GM19467 (cell line): ENCODE measurements around the gene GNAO1.

Experiments
- ATAC-seq: cut with Tn5 transposase; IDR thresholded peaks from one replicate; pipeline ENCODE4 v1.9.1; 2021; ENCODE audit warnings: mild to moderate bottlenecking, moderate library complexity; ENCODE audit not compliant: unreplicated experiment

GNAO1 gene

DNA sequence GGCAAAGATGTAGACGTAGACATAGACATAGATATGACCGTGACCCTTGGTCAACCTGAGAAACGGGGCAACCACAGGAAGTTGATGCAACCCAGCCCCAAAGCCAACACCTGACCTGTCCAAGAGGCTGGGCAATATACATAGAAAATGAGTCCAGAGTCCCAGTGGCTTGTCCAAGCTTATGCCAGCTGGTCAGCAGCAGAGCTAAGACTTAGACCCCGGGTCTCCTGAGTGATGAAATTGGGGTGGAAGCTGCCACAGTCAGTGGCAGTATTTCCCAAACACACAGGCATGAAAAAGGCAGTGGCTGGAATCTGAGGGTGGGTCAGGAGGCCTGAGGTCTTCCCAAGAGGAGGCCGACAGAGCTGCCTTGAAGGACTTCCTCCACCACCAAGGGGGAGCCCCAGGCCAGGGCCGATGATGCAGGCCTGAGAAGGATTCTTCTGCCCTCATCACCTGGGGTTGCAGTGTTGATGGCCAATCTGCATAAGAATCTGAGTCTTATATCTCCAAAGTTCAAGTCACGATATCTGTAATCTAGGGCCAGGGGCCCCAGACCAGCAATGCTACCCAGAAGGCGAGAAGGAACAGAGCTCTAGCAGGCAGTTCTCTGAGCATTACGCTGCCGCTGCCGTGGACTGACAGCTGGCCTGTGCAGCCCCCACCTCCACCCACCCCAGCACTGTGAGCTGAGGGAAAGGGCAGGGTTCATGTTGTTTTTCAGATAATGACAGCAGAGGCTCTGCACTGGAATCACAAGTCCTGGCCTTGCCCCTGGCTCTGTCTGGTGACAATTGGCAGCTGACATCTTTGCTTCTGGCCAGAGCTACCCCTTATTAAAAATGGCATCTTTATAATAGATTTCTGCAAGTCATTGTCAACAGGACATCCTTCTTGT lies 72.7 kb downstream of the GNAO1 start:
- ATAC-seq = no peak

DNA sequence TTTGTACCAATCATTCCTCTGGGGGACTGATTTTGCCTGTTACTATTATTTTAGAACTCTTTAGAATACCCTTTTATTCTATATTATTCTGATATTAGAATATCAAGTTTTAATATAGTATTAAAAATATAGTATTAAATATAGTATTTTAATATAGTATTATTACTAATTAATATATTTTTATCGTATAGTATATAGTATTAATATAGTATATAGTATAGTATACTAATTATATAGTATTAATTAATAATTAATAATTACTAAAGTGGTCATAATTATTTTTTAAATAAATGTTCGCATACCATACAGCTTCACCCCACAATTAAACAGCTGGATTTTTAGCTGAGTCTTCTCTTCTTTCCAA lies 73.3 kb downstream of the GNAO1 start:
- no peak for ATAC-seq

DNA sequence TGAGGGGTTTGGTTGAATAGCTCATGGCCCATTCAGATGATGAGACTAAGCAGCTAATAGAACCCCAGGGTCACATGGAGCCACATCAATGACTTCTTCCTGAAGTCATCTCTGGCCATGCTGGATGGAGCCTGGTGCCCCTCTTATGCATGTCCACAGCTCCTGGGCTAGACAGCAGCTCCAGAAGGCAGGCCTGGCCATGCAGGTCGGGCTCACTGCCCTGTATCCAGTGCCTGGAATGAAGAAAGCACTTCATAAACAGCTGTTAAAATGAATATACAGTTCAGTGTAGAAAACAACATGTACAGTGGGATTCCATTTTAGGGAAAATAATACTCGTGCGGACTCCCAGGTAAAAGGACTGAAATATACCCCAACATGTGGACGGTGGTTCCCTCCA lies 73.9 kb downstream of the GNAO1 start:
- ATAC-seq = no peak

GRCh38 chr16:56265746-56266145 lies 74.5 kb downstream of the GNAO1 start:
- no peak for ATAC-seq

GRCh38 chr16:56266641-56267607 lies 75.6 kb downstream of the GNAO1 start:
- ATAC-seq = no peak

GRCh38 chr16:56267888-56268287 lies 76.6 kb downstream of the GNAO1 start:
- ATAC-seq = no peak

- no peak for ATAC-seq
These were observed 77.5 kb downstream of the GNAO1 start for GRCh38 chr16:56268799-56269198.

DNA sequence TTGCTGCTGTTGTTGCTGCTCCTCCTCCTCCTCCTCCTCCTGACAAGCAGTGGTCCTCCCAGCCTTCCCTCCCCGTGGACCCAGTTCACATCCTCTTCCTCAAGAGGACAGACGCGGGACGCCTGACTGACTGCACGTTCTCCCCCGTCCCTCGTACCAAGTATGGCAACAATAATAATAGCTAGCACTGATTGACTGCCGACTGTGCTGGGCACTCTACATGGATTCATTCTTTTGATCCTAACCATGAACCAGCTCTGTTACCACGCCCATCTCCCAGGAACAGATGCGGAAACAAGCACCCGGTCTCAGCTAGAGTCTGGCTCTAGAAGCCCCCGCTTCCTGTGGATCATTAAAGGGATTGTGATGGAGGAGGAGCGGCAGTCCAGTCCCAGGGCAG lies 78.0 kb downstream of the GNAO1 start:
- ATAC-seq = no peak

DNA sequence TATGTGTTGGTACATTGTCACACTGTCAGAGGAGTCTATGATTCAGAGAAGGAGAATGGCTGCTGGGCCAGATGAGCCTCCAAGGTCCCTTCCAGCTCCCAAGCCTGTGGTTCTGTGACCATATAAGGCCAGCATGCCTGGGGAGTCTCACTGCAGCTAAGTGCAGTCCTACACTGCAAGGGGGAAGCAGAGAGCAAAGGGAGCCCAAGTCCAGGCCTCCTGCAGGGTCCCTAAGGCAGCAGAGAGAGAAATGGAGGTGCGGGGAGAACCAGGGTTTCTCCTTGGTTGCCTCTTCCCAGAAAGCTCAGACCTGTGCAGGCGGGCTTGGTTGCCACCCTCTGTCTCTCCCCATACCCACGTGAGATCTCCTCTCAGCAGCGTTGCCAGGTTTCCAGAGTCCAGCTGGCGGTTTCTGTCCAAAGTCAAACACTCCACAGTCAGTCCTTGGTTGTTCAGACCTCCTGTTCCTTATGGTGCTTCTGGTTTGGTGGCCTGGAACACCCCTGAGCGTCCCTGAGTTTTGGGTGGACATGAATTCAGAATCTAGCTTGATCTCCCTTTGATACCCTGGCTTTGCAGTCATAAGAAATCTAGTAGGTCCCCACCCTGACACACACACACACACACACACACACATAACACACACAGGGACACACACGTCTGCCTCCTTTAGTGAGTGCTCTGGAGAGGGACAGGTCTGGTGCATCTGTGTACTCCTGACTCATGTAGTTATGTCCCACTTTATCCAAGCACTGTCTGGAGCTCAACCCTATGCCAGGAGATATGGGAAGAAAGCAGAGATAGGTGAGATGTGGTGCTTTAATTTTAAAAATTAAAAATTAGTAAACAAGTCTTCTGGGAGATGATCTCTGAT lies 78.8 kb downstream of the GNAO1 start:
- no peak for ATAC-seq

GRCh38 chr16:56270828-56271227 lies 79.5 kb downstream of the GNAO1 start:
- no peak for ATAC-seq

DNA sequence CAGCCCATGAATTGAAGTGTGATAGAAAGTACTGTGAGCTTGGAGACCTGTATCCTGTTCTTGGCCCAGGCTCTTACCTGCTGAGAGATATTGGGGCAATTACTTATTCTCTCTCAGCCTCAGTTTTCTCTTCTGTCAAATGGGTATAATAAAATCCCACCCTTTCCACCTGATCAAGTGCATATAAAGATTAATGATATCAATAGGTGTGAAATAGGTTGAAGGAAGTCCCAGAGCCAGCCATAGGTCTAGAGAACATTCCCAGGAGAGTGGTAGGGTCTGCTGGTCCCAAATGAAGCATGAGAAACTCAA lies 81.2 kb downstream of the GNAO1 start:
- no peak for ATAC-seq

- ATAC-seq = no peak
These were observed 82.3 kb downstream of the GNAO1 start for GRCh38 chr16:56273615-56274014.

DNA sequence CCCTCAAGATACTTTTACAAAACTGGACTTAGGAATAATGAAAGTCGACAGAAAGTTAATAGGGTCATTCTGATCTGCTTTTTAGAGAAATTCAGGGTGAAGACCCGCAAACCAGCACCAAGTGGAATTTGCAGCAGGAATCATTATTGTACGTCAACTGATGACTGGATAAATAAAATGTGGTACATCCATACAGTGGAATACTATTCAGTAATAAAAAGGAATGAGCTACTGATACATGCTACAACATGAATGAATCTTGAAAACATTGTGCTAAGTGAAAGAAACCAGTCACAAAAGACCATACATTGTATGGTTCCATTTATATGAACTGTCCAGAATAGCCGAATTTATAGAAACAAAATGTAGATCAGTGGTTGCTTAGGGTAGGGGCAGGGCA lies 83.1 kb downstream of the GNAO1 start:
- ATAC-seq = no peak

DNA sequence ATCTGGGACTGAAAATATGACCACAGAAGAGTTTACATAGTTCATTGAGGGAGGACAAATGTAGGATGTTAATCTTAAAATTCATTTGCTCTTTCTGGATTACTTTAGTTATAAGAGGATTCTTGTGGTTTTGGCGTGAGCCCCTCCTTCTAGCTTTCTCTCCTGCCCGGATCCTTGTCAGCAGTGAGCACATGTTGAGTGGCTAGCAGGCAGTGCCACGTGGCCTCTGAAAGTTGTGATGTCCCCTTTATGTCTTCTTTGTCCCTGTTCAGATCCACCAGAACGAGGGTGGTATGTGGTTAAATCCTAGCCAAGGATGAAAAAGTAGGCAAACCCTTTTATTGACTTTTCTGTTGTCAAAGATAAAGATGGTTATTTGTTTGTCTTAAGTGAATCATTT lies 83.8 kb downstream of the GNAO1 start:
- no peak for ATAC-seq

DNA sequence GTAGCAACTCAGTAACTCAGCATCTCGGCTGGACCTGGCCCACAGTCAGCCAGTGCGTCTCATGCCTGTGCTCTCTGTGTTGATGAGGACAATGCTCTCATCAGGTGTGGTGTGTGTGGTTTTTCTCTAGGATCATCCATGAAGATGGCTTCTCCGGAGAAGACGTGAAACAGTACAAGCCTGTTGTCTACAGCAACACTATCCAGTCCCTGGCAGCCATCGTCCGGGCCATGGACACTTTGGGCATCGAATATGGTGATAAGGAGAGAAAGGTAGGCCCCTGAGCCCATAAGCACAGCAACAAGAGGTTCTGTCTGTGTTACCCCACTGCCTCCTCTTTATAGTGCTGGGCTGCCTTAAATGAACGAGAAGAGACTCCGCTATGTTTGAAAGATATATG lies 84.5 kb downstream of the GNAO1 start:
- no peak for ATAC-seq

- no peak for ATAC-seq
These were observed 85.8 kb downstream of the GNAO1 start for GRCh38 chr16:56277075-56277474.

DNA sequence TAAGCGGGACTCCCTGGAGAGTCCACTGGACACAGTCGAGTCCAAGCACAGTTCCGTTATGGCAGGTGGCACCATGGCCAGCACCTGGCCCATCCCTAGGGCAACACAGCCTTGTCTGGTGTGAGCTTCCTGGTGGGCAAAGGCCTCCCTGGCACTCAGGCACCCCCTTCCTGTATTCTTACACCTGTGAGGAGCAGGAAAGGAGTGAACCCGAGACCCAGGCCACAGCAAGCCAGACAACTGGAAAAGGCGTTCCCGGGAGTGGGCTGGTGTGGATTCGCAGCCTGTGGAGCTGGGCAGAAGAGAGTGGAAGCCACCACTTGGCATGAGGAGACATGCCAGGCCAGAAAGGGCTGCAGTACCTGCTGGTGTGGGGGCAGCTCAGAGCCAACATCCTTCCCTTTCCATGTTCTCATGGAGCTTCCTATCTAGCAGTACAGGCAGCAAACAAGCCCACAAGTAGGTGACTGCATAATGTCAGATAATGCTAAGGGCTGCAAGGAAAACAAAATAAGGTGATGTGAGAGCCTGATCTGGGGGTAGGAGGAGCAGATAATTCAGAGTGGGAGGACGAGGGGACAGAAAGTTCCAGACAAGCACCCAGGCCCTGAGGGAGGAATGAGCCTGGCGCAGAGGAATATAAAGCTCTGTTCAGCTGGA lies 87.0 kb downstream of the GNAO1 start:
- no peak for ATAC-seq

GRCh38 chr16:56279132-56279531 lies 87.8 kb downstream of the GNAO1 start:
- ATAC-seq = no peak

GRCh38 chr16:56279914-56280313 lies 88.6 kb downstream of the GNAO1 start:
- ATAC-seq = no peak

DNA sequence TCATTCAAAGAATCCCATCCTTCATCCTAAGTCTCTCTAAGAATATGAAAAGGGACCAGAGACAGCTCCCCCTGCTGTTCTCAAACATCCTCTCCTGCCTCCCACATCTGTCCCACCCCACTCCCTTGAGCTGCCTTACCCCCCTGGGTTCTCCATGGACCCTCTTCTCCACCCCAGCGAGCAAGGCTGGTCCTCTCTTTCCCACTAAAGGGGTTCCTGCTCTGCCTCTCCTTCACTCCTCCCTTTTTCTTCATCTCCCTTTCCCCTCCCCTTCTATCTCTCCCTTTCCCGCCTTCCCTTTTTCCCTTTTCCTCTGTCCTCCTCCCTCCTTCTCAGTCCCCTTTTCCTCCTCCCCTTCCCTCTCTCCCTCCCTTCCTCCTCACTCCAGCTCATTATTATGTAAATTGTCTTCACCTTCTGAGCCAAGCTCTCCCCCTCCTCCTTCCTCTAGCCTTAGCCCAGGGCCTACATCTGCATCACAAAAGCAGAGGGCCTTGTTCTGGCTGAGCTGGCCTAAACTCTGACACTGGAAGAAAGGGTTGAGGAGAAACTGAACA lies 90.0 kb downstream of the GNAO1 start:
- ATAC-seq = no peak
